OCI-LY7 (cell line): ENCODE results near the gene GADD45A. TPM values are rescaled to one million over a fixed set of nuclear protein-coding genes. Genes with fewer than 3 reads are reported as not detected.

Experiments used
- BruUV-seq: library from RNA; stranded (reverse); fragments of 400-500 nt; replicated peaks from 2 replicates; lab custom pipeline; 2021; lab: Mats Ljungman, UMichigan
- CTCF ChIA-PET: fragments of 300-600 bp; sonication (Branson Sonifier 250); formaldehyde crosslinking; loops from one replicate; lab custom pipeline; 2022; ENCODE audit warnings: antibody characterized with exemption; ENCODE audit not compliant: unreplicated experiment; lab: Charles Lee
- POLR2A ChIA-PET: fragments of 300-600 bp; sonication (Branson Sonifier 250); formaldehyde crosslinking; loops from one replicate; lab custom pipeline; 2022; ENCODE audit warnings: antibody characterized with exemption; lab: Charles Lee
- DNase-seq: peaks from one replicate; pipeline ENCODE4 v3.0.0-alpha.2; 2015; ENCODE audit warnings: low spot score
- H2AFZ ChIP-seq: fragments of 200-600 bp; sonication (generic), shearing (Covaris generic); 2 replicates; pipeline ENCODE4 v1.6.1; 2014; ENCODE audit warnings: mild to moderate bottlenecking, antibody characterized with exemption, low read length, moderate library complexity
- H3K27ac ChIP-seq: fragments of 200-600 bp; sonication (generic); 2 replicates; pipeline ENCODE4 v1.5.1; 2014; ENCODE audit warnings: mixed run types, low read depth, mild to moderate bottlenecking, moderate library complexity, low read length, inconsistent platforms; ENCODE audit not compliant: poor library complexity, severe bottlenecking
- H3K36me3 ChIP-seq: fragments of 200-600 bp; sonication (generic); 2 replicates; pipeline ENCODE4 v1.6.1; 2014; ENCODE audit warnings: mild to moderate bottlenecking, antibody characterized with exemption, low read length, moderate library complexity, mixed read lengths; ENCODE audit not compliant: insufficient read depth
- H3K4me1 ChIP-seq: fragments of 200-600 bp; sonication (generic); 2 replicates; pipeline ENCODE4 v1.5.1; 2014; ENCODE audit warnings: mild to moderate bottlenecking, low read length; ENCODE audit not compliant: insufficient read depth, poor library complexity, severe bottlenecking
- H3K4me2 ChIP-seq: fragments of 200-600 bp; sonication (generic); 2 replicates; pipeline ENCODE4 v1.6.1; 2014; ENCODE audit warnings: mild to moderate bottlenecking, low read length
- H3K4me3 ChIP-seq: fragments of 200-600 bp; sonication (generic); 2 replicates; pipeline ENCODE4 v1.5.1; 2014; ENCODE audit warnings: mild to moderate bottlenecking, low read depth, low read length; ENCODE audit not compliant: poor library complexity, severe bottlenecking
- H3K79me2 ChIP-seq: fragments of 200-600 bp; sonication (generic); 2 replicates; pipeline ENCODE4 v1.6.1; 2016; ENCODE audit warnings: low read depth, mild to moderate bottlenecking, low read length, moderate library complexity, mixed read lengths; ENCODE audit not compliant: insufficient read depth
- H3K9me2 ChIP-seq: fragments of 200-600 bp; sonication (generic); 2 replicates; pipeline ENCODE4 v1.6.1; 2016; ENCODE audit warnings: mild to moderate bottlenecking, low read length, mixed read lengths; ENCODE audit not compliant: insufficient read depth
- H3K9me3 ChIP-seq: fragments of 200-600 bp; sonication (generic); 2 replicates; pipeline ENCODE4 v1.6.1; 2014; ENCODE audit warnings: mild to moderate bottlenecking, mixed run types, low read length, mixed read lengths
- H4K20me1 ChIP-seq: fragments of 200-600 bp; sonication (generic); 2 replicates; pipeline ENCODE4 v1.6.1; 2014; ENCODE audit warnings: mild to moderate bottlenecking, antibody characterized with exemption, low read length, moderate library complexity, mixed read lengths; ENCODE audit not compliant: insufficient read depth
- CTCF ChIP-seq: fragments of 200-600 bp; sonication (generic); conservative IDR thresholded peaks from 2 replicates; pipeline ENCODE4 v1.5.1; 2014; ENCODE audit warnings: mild to moderate bottlenecking, antibody characterized with exemption, low read length, moderate library complexity, mixed read lengths
- EZH2phosphoT487 ChIP-seq: fragments of 200-600 bp; sonication (generic); IDR thresholded peaks from 2 replicates; pipeline ENCODE4 v1.6.1; 2018; ENCODE audit warnings: low read depth, borderline replicate concordance, mild to moderate bottlenecking, mixed run types, antibody characterized with exemption, low read length, moderate library complexity, mixed read lengths
- intact Hi-C: fragments of 100-400 bp; cut with micrococcal nuclease; formaldehyde crosslinking; loops from one replicate; pipeline ENCODE4 v1.10.0; 2022; ENCODE audit not compliant: unreplicated experiment
- total RNA-seq, 2 experiments: library from RNA; depleted of rRNA in 1 of 2; stranded (reverse); fragments of >200 nt in 1 of 2; shearing (Covaris generic) in 1 of 2; gene quantifications; 2 replicates each; pipeline ENCODE4 v1.2.3, GENCODE V29; 2014 to 2022

GADD45A gene
- total RNA-seq, 2 experiments from 2014 or later: 46.8 to 48.6 TPM

- H3K27ac ChIP-seq: no peak overlapping the region
- ChIA-PET POLR2A (no interaction called here), CTCF (no interaction called here)
- TF ChIP-seq CTCF (no peak), EZH2phosphoT487 (no peak)
- no peaks in the 10 kb centered on the region for H3K9me2 ChIP-seq
- intact Hi-C loops: no loop called here
- no peak overlapping the region for H3K4me3 ChIP-seq
- DNase-seq: no peak
- BruUV-seq: no TSS peak
- H3K4me2 ChIP-seq: no peak overlapping the region
- no peaks in the 10 kb centered on the region for H3K36me3 ChIP-seq
- no peaks in the 10 kb centered on the region for H4K20me1 ChIP-seq
- H2AFZ ChIP-seq: no peak overlapping the region
- no peaks in the 10 kb centered on the region for H3K79me2 ChIP-seq
- H3K4me1 ChIP-seq: no peaks in the 10 kb centered on the region
- no peaks in the 10 kb centered on the region for H3K9me3 ChIP-seq
These were observed 45.6 kb upstream of the GADD45A start for GRCh38 chr1:67639361-67639760.

GRCh38 chr1:67642629-67643028 is 42.4 kb upstream of the GADD45A start:
- Histone ChIP-seq H2AFZ (no peak overlapping the region), H4K20me1 (no peaks in the 10 kb centered on the region), H3K4me1 (no peaks in the 10 kb centered on the region), H3K36me3 (no peaks in the 10 kb centered on the region), H3K4me3 (no peak overlapping the region), H3K4me2 (no peak overlapping the region), H3K9me2 (no peaks in the 10 kb centered on the region), H3K27ac (no peak overlapping the region), H3K79me2 (no peaks in the 10 kb centered on the region), H3K9me3 (no peaks in the 10 kb centered on the region)
- intact Hi-C loops: no loop called here
- ChIA-PET POLR2A (interaction anchor here (0.5 to 0.8 kb wide), 2 partner anchors 14 to 33 kb away, joined by 3 to 4 read pairs; no protein-coding TSS in a partner anchor), CTCF (no interaction called here)
- TF ChIP-seq CTCF (no peak), EZH2phosphoT487 (no peak)
- no peak for DNase-seq
- no TSS peak for BruUV-seq

- Histone ChIP-seq H3K27ac (no peak overlapping the region), H3K79me2 (no peaks in the 10 kb centered on the region), H2AFZ (no peak overlapping the region), H4K20me1 (no peaks in the 10 kb centered on the region), H3K4me3 (no peak overlapping the region), H3K9me3 (no peaks in the 10 kb centered on the region), H3K9me2 (no peaks in the 10 kb centered on the region), H3K36me3 (no peaks in the 10 kb centered on the region), H3K4me1 (no peaks in the 10 kb centered on the region), H3K4me2 (no peak overlapping the region)
- intact Hi-C loops: no loop called here
- ChIA-PET POLR2A (interaction anchor here (0.7 kb wide), 1 partner anchor 69 kb away, joined by 3 read pairs; no protein-coding TSS in a partner anchor), CTCF (no interaction called here)
- DNase-seq: no peak
- TF ChIP-seq EZH2phosphoT487 (no peak), CTCF (no peak)
- BruUV-seq: no TSS peak
These were observed 40.4 kb upstream of the GADD45A start for GRCh38 chr1:67644566-67644965.
